Thyroid gland (tissue), 4 donors: Measurements from ENCODE around the gene WNT8A. TPM values are rescaled to one million over a fixed set of nuclear protein-coding genes. Genes with fewer than 3 reads are reported as not detected.
"Not testable (repeated sequence)": the region's sequence is repeated elsewhere in the genome, so short reads cannot be mapped to it uniquely, and the experiment has no call there.

Experiments used
- DNase-seq, 2 donors: peaks; one replicate each; pipeline ENCODE4 v3.0.0-alpha.2; 2019
- H3K27ac ChIP-seq, 3 donors: fragments of 200-600 bp; sonication (generic); 1 replicate in 2 of 3; 2 replicates in 1 of 3; pipeline ENCODE4 v1.5.1; 2016 to 2019; ENCODE audit warnings: mild to moderate bottlenecking in 1 of 3, moderate library complexity in 1 of 3
- H3K27me3 ChIP-seq: fragments of 200-600 bp; sonication (generic); one replicate; pipeline ENCODE4 v1.5.1; 2019
- H3K36me3 ChIP-seq, 2 donors: fragments of 200-600 bp; sonication (generic); one replicate each; pipeline ENCODE4 v1.5.1; 2016 to 2019
- H3K4me1 ChIP-seq, 2 donors: fragments of 200-600 bp; sonication (generic); one replicate each; pipeline ENCODE4 v1.5.1; 2017 to 2019
- H3K4me3 ChIP-seq, 3 donors: fragments of 200-600 bp; sonication (generic); replicated peaks in 1 of 3; 1 replicate in 2 of 3; 2 replicates in 1 of 3; pipeline ENCODE4 v1.5.1; 2016; ENCODE audit warnings: mild to moderate bottlenecking in 1 of 3
- H3K9me3 ChIP-seq: fragments of 200-600 bp; sonication (generic); one replicate; pipeline ENCODE4 v1.5.1; 2017
- CTCF ChIP-seq, 6 experiments: fragments of 200-600 bp in 3 of 6; fragments of 450-650 bp in 3 of 6; sonication (generic) in 3 of 6; IDR thresholded peaks; one replicate each; pipeline ENCODE4 v1.5.1; 2016 to 2019; ENCODE audit warnings: antibody characterized with exemption in 6 of 6, mild to moderate bottlenecking in 2 of 6, inconsistent platforms in 1 of 6, moderate library complexity in 1 of 6
- POLR2A ChIP-seq, 2 donors: fragments of 450-650 bp; IDR thresholded peaks; one replicate each; pipeline ENCODE4 v1.6.1; 2017; ENCODE audit warnings: antibody characterized with exemption in 2 of 2, mild to moderate bottlenecking in 2 of 2, moderate library complexity in 1 of 2
- WGBS, 2 donors: methylation state at CpG; one replicate each; pipeline ENCODE4 v1.1.5; 2017; 5-methylcytosine and 5-hydroxymethylcytosine counted together
- intact Hi-C: fragments of 100-400 bp; cut with DNase I; formaldehyde crosslinking; loops from one replicate; pipeline ENCODE4 v1.15.1; 2023
- total RNA-seq, 4 donors: library from RNA; depleted of rRNA; stranded (reverse); fragments of >200 nt; gene quantifications; one replicate each; pipeline ENCODE4 v1.2.3, GENCODE V29; 2016

Gene WNT8A
- total RNA-seq, 4 donors from 2014 or later, result not detected

GRCh38 chr5:138054847-138055558, 28.8 kb upstream of the WNT8A start:
- Histone ChIP-seq H3K4me3 (no peak overlapping the region), H3K27ac (no peak overlapping the region), H3K36me3 (no peaks in the 10 kb centered on the region), H3K9me3 (no peaks in the 10 kb centered on the region), H3K27me3 (no peaks in the 10 kb centered on the region), H3K4me1 (no peaks in the 10 kb centered on the region)
- WGBS, 2 donors, result 34 to 36% methylated on average over 13 of the region's 13 CpGs
- DNase-seq, result no peak
- intact Hi-C loops, result no loop called here
- TF ChIP-seq CTCF (IDR thresholded peaks at IDR 0.05) (no peak), POLR2A (IDR thresholded peaks at IDR 0.05) (no peak)

- H3K27me3 ChIP-seq, result no peaks in the 10 kb centered on the region
- no peaks in the 10 kb centered on the region for H3K4me1 ChIP-seq
- DNase-seq, result no peak
- intact Hi-C loops, result no loop called here
- no peak overlapping the region for H3K27ac ChIP-seq
- no peaks in the 10 kb centered on the region for H3K36me3 ChIP-seq
- H3K9me3 ChIP-seq, result no peaks in the 10 kb centered on the region
- no peak for TF ChIP-seq CTCF (IDR thresholded peaks at IDR 0.05)
- no peak for TF ChIP-seq POLR2A (IDR thresholded peaks at IDR 0.05)
- H3K4me3 ChIP-seq, result no peak overlapping the region
These were observed 19.3 kb upstream of the WNT8A start for GRCh38 chr5:138064526-138064925.

- no peak overlapping the region for H3K4me3 ChIP-seq
- no peaks in the 10 kb centered on the region for H3K9me3 ChIP-seq
- DNase-seq, result no peak
- no peak for TF ChIP-seq POLR2A (IDR thresholded peaks at IDR 0.05)
- no peak for TF ChIP-seq CTCF (IDR thresholded peaks at IDR 0.05)
- no peak overlapping the region for H3K27ac ChIP-seq
- intact Hi-C loops, result no loop called here
- no peaks in the 10 kb centered on the region for H3K4me1 ChIP-seq
- no peaks in the 10 kb centered on the region for H3K36me3 ChIP-seq
- 70 to 81% methylated on average over 5 of the region's 5 CpGs for WGBS, 2 donors
- H3K27me3 ChIP-seq, result no peaks in the 10 kb centered on the region
These were observed 18.7 kb upstream of the WNT8A start for GRCh38 chr5:138065102-138065501.

GRCh38 chr5:138067945-138068344, 15.9 kb upstream of the WNT8A start:
- WGBS, 2 donors, result 88 to 91% methylated on average over 8 of the region's 8 CpGs
- no peak for TF ChIP-seq POLR2A (IDR thresholded peaks at IDR 0.05)
- TF ChIP-seq CTCF (IDR thresholded peaks at IDR 0.05), result no peak
- no peak for DNase-seq
- intact Hi-C loops, result no loop called here
- Histone ChIP-seq H3K36me3 (no peaks in the 10 kb centered on the region), H3K4me3 (no peak overlapping the region), H3K27ac (no peak overlapping the region), H3K4me1 (no peaks in the 10 kb centered on the region), H3K27me3 (no peaks in the 10 kb centered on the region), H3K9me3 (no peaks in the 10 kb centered on the region)

GRCh38 chr5:138068742-138069600, 14.9 kb upstream of the WNT8A start:
- no peaks in the 10 kb centered on the region for H3K27me3 ChIP-seq
- H3K4me1 ChIP-seq, result no peaks in the 10 kb centered on the region
- DNase-seq, result peak; percentile 70 to 73
- H3K36me3 ChIP-seq, result no peaks in the 10 kb centered on the region
- H3K27ac ChIP-seq, result no peak overlapping the region
- WGBS, 2 donors, result 19 to 25% methylated on average over 6 of the region's 6 CpGs
- H3K9me3 ChIP-seq, result no peaks in the 10 kb centered on the region
- intact Hi-C loops, result no loop called here
- TF ChIP-seq CTCF (IDR thresholded peaks at IDR 0.05), result peak in 5 of 6 experiments; percentile 40 to 65 (median 54)
- no peak for TF ChIP-seq POLR2A (IDR thresholded peaks at IDR 0.05)
- no peak overlapping the region for H3K4me3 ChIP-seq

GRCh38 chr5:138070026-138070425, 13.8 kb upstream of the WNT8A start:
- H3K27ac ChIP-seq, H3K9me3 ChIP-seq, H3K4me3 ChIP-seq, H3K4me1 ChIP-seq, H3K36me3 ChIP-seq, H3K27me3 ChIP-seq, DNase-seq, intact Hi-C loops: not testable (repeated sequence)
- whole genome bisulfite sequencing, 2 donors, result 82 to 92% methylated on average over 2 to 3 of the region's 32 CpGs
